Ovary (tissue), 9 donors: Measurements from ENCODE around the gene ATF6. TPM values are rescaled to one million over a fixed set of nuclear protein-coding genes. Genes with fewer than 3 reads are reported as not detected.

Experiments used
- DNase-seq, 5 donors: peaks; one replicate each; pipeline ENCODE4 v3.0.0-alpha.2; 2019 to 2020
- H3K27ac ChIP-seq, 2 donors: fragments of 200-600 bp; one replicate each; pipeline versions ENCODE4 v1.5.1 to v1.8.0; 2019 to 2022
- H3K27me3 ChIP-seq: fragments of 200-600 bp; one replicate; pipeline ENCODE4 v1.8.0; 2022
- H3K36me3 ChIP-seq: fragments of 200-600 bp; sonication (generic); one replicate; pipeline ENCODE4 v1.5.1; 2019
- H3K4me1 ChIP-seq: one replicate; pipeline ENCODE4 v1.8.1; 2013; ENCODE audit warnings: mild to moderate bottlenecking, moderate library complexity; ENCODE audit not compliant: insufficient read depth
- H3K4me3 ChIP-seq: fragments of 200-600 bp; sonication (generic); one replicate; pipeline ENCODE4 v1.5.1; 2017
- H3K9me3 ChIP-seq, 2 donors: fragments of 200-600 bp in 1 of 2; sonication (generic) in 1 of 2; one replicate each; pipeline versions ENCODE4 v1.5.1 to v1.8.1; 2013 to 2019; ENCODE audit warnings: mild to moderate bottlenecking in 1 of 2, moderate library complexity in 1 of 2
- EP300 ChIP-seq: sonication (generic); formaldehyde crosslinking; IDR thresholded peaks from one replicate; pipeline ENCODE4 v1.6.1; 2017; ENCODE audit warnings: antibody characterized with exemption
- POLR2A ChIP-seq: fragments of 450-650 bp; IDR thresholded peaks from one replicate; pipeline ENCODE4 v1.6.1; 2017; ENCODE audit warnings: antibody characterized with exemption, mild to moderate bottlenecking, moderate library complexity
- WGBS, 3 donors: extraction: QIAGEN DNeasy Blood & Tissue Kit in 1 of 3; methylation state at CpG; one replicate each; pipeline versions ENCODE4 v1.1.5 to v1.1.7; 2013 to 2017; 5-methylcytosine and 5-hydroxymethylcytosine counted together
- intact Hi-C, 4 donors: fragments of 100-400 bp; cut with DNase I; formaldehyde crosslinking; loops; one replicate each; pipeline versions ENCODE4 v1.11.0 to v1.15.1; 2022 to 2023
- polyA plus RNA-seq, 2 donors: library from polyadenylated mRNA; stranded (reverse); fragments of 200-250 nt in 1 of 2; fragments of 350-450 nt in 1 of 2; fragmentation: Illumina TruSeq in 1 of 2; extraction: RNeasy Lipid Tissue Mini Kit (QIAGEN cat#74804) in 1 of 2; gene quantifications; one replicate each; pipeline ENCODE4 v1.2.3, GENCODE V29; 2013 to 2014
- total RNA-seq, 7 donors: library from RNA; depleted of rRNA in 2 of 7; stranded (reverse); fragments of >200 nt in 2 of 7; fragmentation: NEBNext Ultra II Directional in 3 of 7; extraction: Animal tissue kit (Norgen Biotek cat#: 25700) in 3 of 7; gene quantifications; one replicate each; pipeline versions ENCODE4 v1.1.0 to v1.2.4, GENCODE V29; 2016 to 2023
- TF ChIP-seq, protein P1 (sequence below), 3 donors: fragments of 450-650 bp in 2 of 3; fragments of 200-600 bp in 1 of 3; IDR thresholded peaks; one replicate each; pipeline versions ENCODE4 v1.5.1 to v1.8.0; 2016 to 2022; ENCODE audit warnings: antibody characterized with exemption in 3 of 3, mild to moderate bottlenecking in 1 of 3
- donor health status: DM: no; HTN: no; CAD: no; lungs with moderate emphysema.
- donor health status: DM: no; HTN: no; CAD: no.
- donor health status: Bipolar disorder and iron deficiency.
- donor health status: DM: yes; HTN: yes; CAD: no.
- donor health status: DM: no; HTN: no; CAD: no.
- donor health status: DM: yes; HTN: yes; CAD: no.

Gene ATF6
- total and polyA plus RNA-seq, 9 donors = 7.9 to 31.3 (median 23.4) TPM

DNA sequence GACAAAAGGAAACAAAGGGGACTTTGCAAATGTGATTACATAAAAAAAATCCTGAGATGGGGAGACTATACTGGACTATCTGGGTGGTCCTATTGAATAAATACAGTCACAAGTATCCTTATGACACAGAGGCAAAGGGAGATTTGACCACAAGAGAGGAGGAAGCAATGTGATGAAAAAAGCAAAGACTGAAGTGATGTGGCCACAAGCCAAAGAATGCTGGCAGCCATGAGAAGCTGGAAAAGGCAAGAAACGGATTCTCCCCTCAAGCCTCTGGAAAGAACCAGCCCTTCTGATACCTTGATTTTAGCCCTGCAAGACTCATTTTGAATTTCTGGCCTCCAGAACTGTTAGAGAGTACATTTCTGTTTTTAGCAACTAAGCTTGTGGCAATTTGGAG is 221.2 kb downstream of the ATF6 start:
- 59 to 78% (median 73%) methylated on average over 1 of the region's 1 CpG for WGBS, 3 donors
- no peaks in the 10 kb centered on the region for H3K9me3 ChIP-seq
- no peaks in the 10 kb centered on the region for H3K36me3 ChIP-seq
- H3K27me3 ChIP-seq = no peaks in the 10 kb centered on the region
- intact Hi-C loops = no loop called here
- H3K4me1 ChIP-seq = no peaks in the 10 kb centered on the region
- no peak for DNase-seq
- no peak overlapping the region for H3K4me3 ChIP-seq
- H3K27ac ChIP-seq = no peak overlapping the region
- no peak for TF ChIP-seq POLR2A
- TF ChIP-seq, protein P1, sequence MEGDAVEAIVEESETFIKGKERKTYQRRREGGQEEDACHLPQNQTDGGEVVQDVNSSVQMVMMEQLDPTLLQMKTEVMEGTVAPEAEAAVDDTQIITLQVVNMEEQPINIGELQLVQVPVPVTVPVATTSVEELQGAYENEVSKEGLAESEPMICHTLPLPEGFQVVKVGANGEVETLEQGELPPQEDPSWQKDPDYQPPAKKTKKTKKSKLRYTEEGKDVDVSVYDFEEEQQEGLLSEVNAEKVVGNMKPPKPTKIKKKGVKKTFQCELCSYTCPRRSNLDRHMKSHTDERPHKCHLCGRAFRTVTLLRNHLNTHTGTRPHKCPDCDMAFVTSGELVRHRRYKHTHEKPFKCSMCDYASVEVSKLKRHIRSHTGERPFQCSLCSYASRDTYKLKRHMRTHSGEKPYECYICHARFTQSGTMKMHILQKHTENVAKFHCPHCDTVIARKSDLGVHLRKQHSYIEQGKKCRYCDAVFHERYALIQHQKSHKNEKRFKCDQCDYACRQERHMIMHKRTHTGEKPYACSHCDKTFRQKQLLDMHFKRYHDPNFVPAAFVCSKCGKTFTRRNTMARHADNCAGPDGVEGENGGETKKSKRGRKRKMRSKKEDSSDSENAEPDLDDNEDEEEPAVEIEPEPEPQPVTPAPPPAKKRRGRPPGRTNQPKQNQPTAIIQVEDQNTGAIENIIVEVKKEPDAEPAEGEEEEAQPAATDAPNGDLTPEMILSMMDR (IDR thresholded peaks at IDR 0.05) = no peak
- no peak for TF ChIP-seq EP300

DNA sequence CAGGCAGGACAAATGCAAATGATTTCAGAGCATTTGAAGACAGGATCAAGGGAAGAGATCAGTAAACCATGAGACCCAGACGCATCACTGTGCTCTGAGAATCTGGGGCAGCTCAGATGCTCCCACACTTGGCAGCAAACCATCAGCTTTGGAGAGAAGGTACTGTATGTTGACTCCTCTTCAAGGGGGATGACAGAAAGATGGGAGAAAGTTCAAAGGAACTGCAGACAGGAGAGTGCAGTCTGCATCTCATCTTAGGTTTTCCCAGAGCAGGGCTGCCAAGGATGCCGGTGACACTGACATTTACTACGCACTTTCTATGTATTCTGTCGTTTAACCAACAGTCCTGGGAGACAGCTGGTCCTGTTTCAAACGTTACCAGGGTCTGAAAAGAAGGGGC is 221.8 kb downstream of the ATF6 start:
- H3K4me3 ChIP-seq = no peak overlapping the region
- H3K27me3 ChIP-seq = no peaks in the 10 kb centered on the region
- H3K4me1 ChIP-seq = no peaks in the 10 kb centered on the region
- DNase-seq = no peak
- TF ChIP-seq EP300 (no peak), POLR2A (no peak)
- TF ChIP-seq, protein P1 (IDR thresholded peaks at IDR 0.05) = no peak
- intact Hi-C loops = no loop called here
- H3K27ac ChIP-seq = no peak overlapping the region
- H3K9me3 ChIP-seq = no peaks in the 10 kb centered on the region
- no peaks in the 10 kb centered on the region for H3K36me3 ChIP-seq
- WGBS, 3 donors = 31 to 48% (median 48%) methylated on average over 5 of the region's 5 CpGs

- Histone ChIP-seq H3K4me1 (no peaks in the 10 kb centered on the region), H3K36me3 (no peaks in the 10 kb centered on the region), H3K9me3 (no peaks in the 10 kb centered on the region), H3K4me3 (no peak overlapping the region), H3K27me3 (no peaks in the 10 kb centered on the region), H3K27ac (no peak overlapping the region)
- WGBS, 3 donors = 55 to 62% (median 59%) methylated on average over 5 of the region's 5 CpGs
- TF ChIP-seq, protein P1 (IDR thresholded peaks at IDR 0.05) = no peak
- TF ChIP-seq EP300 (no peak), POLR2A (no peak)
- intact Hi-C loops = no loop called here
- no peak for DNase-seq
Observed at GRCh38 chr1:161988413-161988812, 222.3 kb downstream of the ATF6 start.

DNA sequence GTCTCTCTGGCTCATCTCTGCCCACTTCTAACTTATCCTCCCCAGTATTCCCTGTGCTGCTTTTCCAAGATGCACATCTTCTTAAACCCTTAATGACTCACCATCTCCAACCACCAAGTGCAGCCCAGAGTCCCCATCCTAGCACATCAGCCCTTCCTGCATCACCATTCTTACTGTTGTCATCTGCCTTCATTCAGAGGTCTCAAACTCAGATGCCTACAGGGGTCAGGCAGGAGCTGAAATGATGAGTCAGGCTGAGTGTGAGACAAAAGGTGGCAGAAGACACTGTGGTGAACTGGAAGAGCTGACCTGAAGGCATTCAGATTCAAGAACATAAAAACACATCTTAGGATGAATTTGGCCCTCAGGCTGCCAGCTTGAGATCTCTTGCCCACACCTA is 223.0 kb downstream of the ATF6 start:
- no peak for DNase-seq
- H3K36me3 ChIP-seq = no peaks in the 10 kb centered on the region

More for the DNA sequence above, 223.0 kb downstream of the ATF6 start:
- H3K4me1 ChIP-seq = peaks cover under 1% of the 10 kb centered on the region
- no peak overlapping the region for H3K4me3 ChIP-seq
- TF ChIP-seq, protein P1 (IDR thresholded peaks at IDR 0.05) = no peak
- no peak for TF ChIP-seq EP300
- no peak for TF ChIP-seq POLR2A
- intact Hi-C loops = no loop called here
- no peaks in the 10 kb centered on the region for H3K27me3 ChIP-seq
- H3K9me3 ChIP-seq = no peaks in the 10 kb centered on the region
- no peak overlapping the region for H3K27ac ChIP-seq
